Naive thymus-derived CD4-positive, alpha-beta T cell (primary cell): Measurements from ENCODE around the gene ZSCAN18. TPM values are rescaled to one million over a fixed set of nuclear protein-coding genes. Genes with fewer than 3 reads are reported as not detected.
A peak's percentile ranks its signal among the peaks of the same experiment; 100 is the strongest.

Source experiments
- ATAC-seq: fragments of 150-1000 bp; cut with Tn5 transposase; 2 replicates; pipeline ENCODE4 v1.10.0; 2021; ENCODE audit warnings: mild to moderate bottlenecking, moderate library complexity
- CTCF ChIA-PET: fragments of 350-600 bp; sonication (Branson Sonifier 250); formaldehyde crosslinking; loops from one replicate; lab custom pipeline; 2021; ENCODE audit warnings: antibody characterized with exemption; lab: Charles Lee
- POLR2A ChIA-PET: fragments of 350-600 bp; sonication (Branson Sonifier 250); formaldehyde crosslinking; loops from one replicate; lab custom pipeline; 2021; ENCODE audit warnings: antibody characterized with exemption, inconsistent platforms; lab: Charles Lee
- DNase-seq, 9 donors: peaks; one replicate each; pipeline versions ENCODE4 v3.0.0 to v3.0.0-alpha.2; 2020 to 2022; ENCODE audit warnings: mixed read lengths in 1 of 9
- H3K27ac ChIP-seq: one replicate; pipeline ENCODE4 v1.7.0; 2013; ENCODE audit warnings: mild to moderate bottlenecking, low read depth, low read length, moderate library complexity
- H3K27me3 ChIP-seq, 2 donors: one replicate each; pipeline ENCODE4 v1.7.0; 2013; ENCODE audit warnings: low read length in 2 of 2, mild to moderate bottlenecking in 2 of 2, moderate library complexity in 2 of 2; ENCODE audit not compliant: control insufficient read depth in 2 of 2, insufficient read depth in 2 of 2
- H3K36me3 ChIP-seq, 3 experiments: 1 replicate in 2 of 3; 2 replicates in 1 of 3; pipeline ENCODE4 v1.7.0; 2013; ENCODE audit warnings: low read length in 3 of 3, mild to moderate bottlenecking in 3 of 3, moderate library complexity in 1 of 3; ENCODE audit not compliant: insufficient read depth in 3 of 3, control insufficient read depth in 2 of 3
- H3K4me1 ChIP-seq, 2 donors: one replicate each; pipeline ENCODE4 v1.7.0; 2013; ENCODE audit warnings: low read length in 2 of 2, mild to moderate bottlenecking in 2 of 2, moderate library complexity in 1 of 2; ENCODE audit not compliant: control insufficient read depth in 2 of 2, insufficient read depth in 2 of 2
- H3K4me3 ChIP-seq: 2 replicates; pipeline ENCODE4 v1.7.0; 2013; ENCODE audit warnings: mild to moderate bottlenecking, low read length
- H3K9me3 ChIP-seq, 3 experiments: 1 replicate in 2 of 3; 2 replicates in 1 of 3; pipeline ENCODE4 v1.7.0; 2013; ENCODE audit warnings: low read length in 3 of 3; ENCODE audit not compliant: control insufficient read depth in 2 of 3
- H3K27ac Mint-ChIP-seq, 9 donors: one replicate each; pipeline ENCODE4 v1.8.0; 2020 to 2022; ENCODE audit warnings: mixed read lengths in 9 of 9, mild to moderate bottlenecking in 8 of 9, moderate library complexity in 5 of 9, inconsistent platforms in 2 of 9
- H3K27me3 Mint-ChIP-seq, 5 donors: one replicate each; pipeline ENCODE4 v1.8.0; 2021 to 2022; ENCODE audit warnings: mixed read lengths in 5 of 5, mild to moderate bottlenecking in 1 of 5
- H3K36me3 Mint-ChIP-seq, 5 donors: one replicate each; pipeline ENCODE4 v1.8.0; 2020 to 2022; ENCODE audit warnings: mixed read lengths in 5 of 5, mild to moderate bottlenecking in 3 of 5, inconsistent platforms in 1 of 5
- H3K4me1 Mint-ChIP-seq, 7 donors: one replicate each; pipeline ENCODE4 v1.8.0; 2020 to 2022; ENCODE audit warnings: mixed read lengths in 7 of 7, mild to moderate bottlenecking in 3 of 7, inconsistent platforms in 1 of 7
- H3K4me3 Mint-ChIP-seq, 10 donors: one replicate each; pipeline ENCODE4 v1.8.0; 2020 to 2022; ENCODE audit warnings: mild to moderate bottlenecking in 10 of 10, mixed read lengths in 10 of 10, moderate library complexity in 6 of 10, inconsistent platforms in 2 of 10
- H3K9me3 Mint-ChIP-seq, 11 donors: one replicate each; pipeline ENCODE4 v1.8.0; 2020 to 2022; ENCODE audit warnings: mixed read lengths in 11 of 11, mild to moderate bottlenecking in 4 of 11, inconsistent platforms in 1 of 11, moderate library complexity in 1 of 11
- intact Hi-C, 2 donors: fragments of 100-400 bp; cut with micrococcal nuclease; formaldehyde crosslinking; loops; one replicate each; pipeline ENCODE4 v1.15.1; 2023
- polyA plus RNA-seq, 2 donors: library from polyadenylated mRNA; unstranded; fragments of 300-500 nt; fragmentation: Illumina TruSeq; gene quantifications; one replicate each; pipeline ENCODE4 v1.2.3, GENCODE V29; 2021
- total RNA-seq, 6 experiments: library from RNA in 5 of 6; stranded (reverse) in 5 of 6; gene quantifications; 1 replicate in 5 of 6; 2 replicates in 1 of 6; pipeline ENCODE4 v1.2.3 and lab custom pipeline; 2021 to 2026

The ZSCAN18 gene
- total and polyA plus RNA-seq, 7 experiments from 2014 or later, result 8.2 to 100 (median 41.5) TPM

GRCh38 chr19:58079792-58080191 is 18.2 kb downstream of the ZSCAN18 start:
- intact Hi-C loops, result no loop called here
- H3K4me3 Mint-ChIP-seq, result no peak overlapping the region

DNA sequence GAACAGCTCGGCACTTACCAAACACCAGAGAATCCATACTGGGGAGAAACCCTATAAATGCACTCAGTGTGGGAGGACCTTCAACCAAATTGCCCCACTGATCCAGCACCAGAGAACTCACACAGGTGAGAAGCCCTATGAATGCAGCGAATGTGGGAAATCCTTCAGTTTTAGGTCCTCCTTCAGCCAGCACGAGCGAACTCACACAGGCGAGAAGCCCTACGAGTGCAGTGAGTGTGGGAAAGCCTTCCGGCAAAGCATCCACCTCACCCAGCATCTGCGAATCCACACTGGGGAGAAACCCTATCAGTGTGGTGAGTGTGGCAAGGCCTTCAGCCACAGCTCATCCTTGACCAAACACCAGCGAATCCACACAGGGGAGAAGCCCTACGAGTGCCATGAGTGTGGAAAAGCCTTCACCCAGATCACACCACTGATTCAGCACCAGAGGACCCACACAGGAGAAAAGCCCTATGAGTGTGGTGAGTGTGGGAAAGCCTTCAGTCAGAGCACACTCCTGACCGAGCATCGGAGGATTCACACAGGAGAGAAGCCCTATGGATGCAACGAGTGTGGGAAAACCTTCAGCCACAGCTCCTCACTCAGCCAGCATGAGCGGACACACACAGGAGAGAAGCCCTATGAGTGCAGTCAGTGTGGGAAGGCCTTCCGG is 30.7 kb downstream of the ZSCAN18 start:
- DNase-seq, result no peak
- no peaks in the 10 kb centered on the region for H3K27me3 ChIP-seq
- CTCF ChIA-PET, result no interaction called here
- intact Hi-C loops, result no loop called here
- peaks cover 4 to 87% (median 18%) of the 10 kb centered on the region in 3 experiments for H3K9me3 ChIP-seq
- Mint-ChIP-seq H3K4me3 (no peak overlapping the region), H3K27ac (no peak overlapping the region), H3K4me1 (no peaks in the 10 kb centered on the region), H3K36me3 (peaks cover 0 to 62% (median 45%) of the 10 kb centered on the region in 5 donors), H3K9me3 (peaks cover 18 to 99% (median 65%) of the 10 kb centered on the region in 11 donors), H3K27me3 (no peaks in the 10 kb centered on the region)
- no peak for ATAC-seq
- no peak overlapping the region for H3K27ac ChIP-seq
- H3K4me3 ChIP-seq, result no peak overlapping the region
- H3K4me1 ChIP-seq, result no peaks in the 10 kb centered on the region
- POLR2A ChIA-PET, result interaction anchor here (0.5 kb wide), 1 partner anchor 64 kb away, joined by 3 read pairs; no protein-coding TSS in a partner anchor
- H3K36me3 ChIP-seq, result peaks cover 0 to 31% (median 0%) of the 10 kb centered on the region in 3 experiments

More at GRCh38 chr19:58079792-58080191, 18.2 kb downstream of the ZSCAN18 start:
- DNase-seq (no peak), ATAC-seq (no peak)
- CTCF ChIA-PET, result no interaction called here
- no peaks in the 10 kb centered on the region for H3K27me3 ChIP-seq
- no peak overlapping the region for H3K27ac Mint-ChIP-seq
- H3K4me1 ChIP-seq, result no peaks in the 10 kb centered on the region
- no peak overlapping the region for H3K27ac ChIP-seq
- peaks cover 0 to 1% (median 0%) of the 10 kb centered on the region in 7 donors for H3K4me1 Mint-ChIP-seq
- no peaks in the 10 kb centered on the region for H3K27me3 Mint-ChIP-seq
- peaks cover 9 to 40% (median 16%) of the 10 kb centered on the region in 5 donors for H3K36me3 Mint-ChIP-seq
- H3K4me3 ChIP-seq, result no peak overlapping the region
- POLR2A ChIA-PET, result no interaction called here
- peaks cover 0 to 89% (median 56%) of the 10 kb centered on the region in 11 donors for H3K9me3 Mint-ChIP-seq
- H3K36me3 ChIP-seq, result peaks cover 0 to 16% (median 0%) of the 10 kb centered on the region in 3 experiments
- peaks cover 0 to 91% (median 10%) of the 10 kb centered on the region in 3 experiments for H3K9me3 ChIP-seq

DNA sequence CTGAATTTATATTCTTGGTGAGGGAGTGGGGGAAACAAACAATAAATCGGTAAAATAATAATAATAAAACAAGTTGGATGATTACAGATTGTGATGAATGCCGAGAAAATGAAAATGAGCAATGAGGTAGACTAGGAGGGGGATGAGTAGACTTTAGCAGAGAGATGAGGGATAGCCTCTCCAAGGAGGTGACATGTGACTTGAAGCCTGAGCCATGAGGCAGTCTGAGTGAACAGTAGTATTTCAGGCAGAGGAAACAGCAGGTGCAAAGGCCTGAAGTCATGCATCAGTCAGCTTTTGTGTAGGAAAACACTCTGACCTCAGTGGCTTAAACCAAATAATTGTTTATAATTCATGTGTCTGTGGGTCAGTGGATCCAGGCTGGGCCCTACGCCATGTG is 34.3 kb downstream of the ZSCAN18 start:
- H3K27me3 ChIP-seq, result no peaks in the 10 kb centered on the region
- Mint-ChIP-seq H3K27ac (no peak overlapping the region), H3K4me3 (no peak overlapping the region), H3K4me1 (peaks cover 0 to 8% (median 3%) of the 10 kb centered on the region in 7 donors), H3K27me3 (peaks cover 0 to 9% (median 3%) of the 10 kb centered on the region in 5 donors), H3K36me3 (peaks cover 3 to 60% (median 36%) of the 10 kb centered on the region in 5 donors), H3K9me3 (peaks cover 10 to 98% (median 63%) of the 10 kb centered on the region in 11 donors)
- ChIA-PET CTCF (no interaction called here), POLR2A (no interaction called here)
- intact Hi-C loops, result no loop called here
- H3K4me3 ChIP-seq, result no peak overlapping the region
- no peaks in the 10 kb centered on the region for H3K4me1 ChIP-seq
- H3K27ac ChIP-seq, result no peak overlapping the region
- ATAC-seq (no peak), DNase-seq (no peak)
- H3K9me3 ChIP-seq, result peaks cover 4 to 81% (median 18%) of the 10 kb centered on the region in 3 experiments
- H3K36me3 ChIP-seq, result peaks cover 0 to 31% (median 0%) of the 10 kb centered on the region in 3 experiments

- H3K27ac Mint-ChIP-seq, result no peak overlapping the region
These were observed 37.8 kb downstream of the ZSCAN18 start for GRCh38 chr19:58060231-58060630.

GRCh38 chr19:58059671-58060078 is 38.4 kb downstream of the ZSCAN18 start:
- ChIA-PET POLR2A (no interaction called here), CTCF (no interaction called here)
- Mint-ChIP-seq H3K4me3 (peak overlapping the region in 9 of 10 donors; percentile 17 to 86 (median 65)), H3K9me3 (peaks cover 17 to 95% (median 52%) of the 10 kb centered on the region in 11 donors), H3K4me1 (peaks cover 0 to 12% (median 6%) of the 10 kb centered on the region in 7 donors), H3K27me3 (peaks cover 2 to 26% (median 19%) of the 10 kb centered on the region in 5 donors), H3K36me3 (peaks cover 6 to 39% (median 31%) of the 10 kb centered on the region in 5 donors), H3K27ac (no peak overlapping the region)
- H3K36me3 ChIP-seq, result peaks cover 0 to 11% (median 0%) of the 10 kb centered on the region in 3 experiments
- peaks cover 0 to 81% (median 0%) of the 10 kb centered on the region in 3 experiments for H3K9me3 ChIP-seq
- no peak overlapping the region for H3K4me3 ChIP-seq
- peak in 1 of 9 donors; percentile 8 for DNase-seq
- intact Hi-C loops, result loop anchor here in 1 of 2 donors (1.0 kb wide), 1 partner anchor 57 kb away; the partner anchor contains the start of gene ZNF606
- no peaks in the 10 kb centered on the region for H3K4me1 ChIP-seq
- H3K27ac ChIP-seq, result peak overlapping the region; percentile 73
- no peak for ATAC-seq
- H3K27me3 ChIP-seq, result no peaks in the 10 kb centered on the region

More at GRCh38 chr19:58060231-58060630, 37.8 kb downstream of the ZSCAN18 start:
- intact Hi-C loops, result no loop called here
- Mint-ChIP-seq H3K27me3 (peaks cover 2 to 21% (median 17%) of the 10 kb centered on the region in 5 donors), H3K36me3 (peaks cover 6 to 42% (median 27%) of the 10 kb centered on the region in 5 donors), H3K4me1 (peaks cover 0 to 11% (median 6%) of the 10 kb centered on the region in 7 donors), H3K9me3 (peaks cover 17 to 95% (median 46%) of the 10 kb centered on the region in 11 donors), H3K4me3 (peak overlapping the region; percentile 17 to 86 (median 60))
- Histone ChIP-seq H3K9me3 (peaks cover 0 to 81% (median 0%) of the 10 kb centered on the region in 3 experiments), H3K27me3 (no peaks in the 10 kb centered on the region), H3K36me3 (peaks cover 0 to 16% (median 0%) of the 10 kb centered on the region in 3 experiments), H3K4me1 (no peaks in the 10 kb centered on the region), H3K27ac (no peak overlapping the region), H3K4me3 (no peak overlapping the region)
- DNase-seq (no peak), ATAC-seq (no peak)
- ChIA-PET CTCF (no interaction called here), POLR2A (interaction anchor here (0.9 kb wide), 1 partner anchor 58 kb away, joined by 3 read pairs; the partner anchor contains the start of gene ZNF606)

DNA sequence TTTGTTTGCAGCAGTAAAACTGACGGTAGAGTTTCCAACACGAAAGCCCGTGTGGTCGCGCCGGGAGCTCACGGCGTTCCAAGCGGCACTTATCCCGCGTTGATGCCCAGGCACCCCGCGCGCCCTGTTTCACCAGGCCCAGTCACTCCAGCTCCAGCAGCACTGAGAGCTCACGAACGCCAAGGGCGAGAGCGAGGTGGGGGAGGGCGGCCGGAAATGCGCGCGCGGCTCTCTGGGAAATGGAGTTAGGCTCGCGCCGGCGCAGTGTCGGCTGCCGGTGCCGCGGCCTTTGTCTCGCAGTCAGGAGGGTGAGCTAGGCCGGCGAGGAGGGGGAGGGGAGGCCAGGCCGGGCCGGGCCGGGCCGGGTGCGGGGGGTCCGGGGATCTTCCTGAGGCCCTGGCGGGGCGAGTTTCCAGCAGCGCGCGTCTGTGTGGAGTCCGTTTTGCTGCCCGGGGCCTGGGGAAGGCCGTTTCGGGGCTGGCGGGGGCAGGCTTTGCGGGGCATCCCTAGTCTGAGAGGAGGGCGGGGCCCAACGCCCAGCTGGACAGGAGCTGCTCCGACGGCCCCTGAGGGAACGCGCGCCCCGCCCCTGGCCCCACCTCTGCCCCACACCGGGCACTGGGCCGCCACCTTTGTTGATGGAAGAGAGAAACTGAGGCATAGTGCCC is 38.9 kb downstream of the ZSCAN18 start, which contains the start of gene ZNF135:
Gene ZNF135, plus strand, starts transcription at position 280 of the 668 bp plus-strand sequence. CDS start 721 bp downstream, outside the sequence.
- H3K4me1 ChIP-seq, result no peaks in the 10 kb centered on the region
- Mint-ChIP-seq H3K27ac (peak within 1 kb of the TSS in 6 of 9 donors; percentile 68 to 88 (median 82)), H3K36me3 (peaks cover 9 to 39% (median 32%) of the 10 kb centered on the region in 5 donors), H3K4me1 (peaks cover 0 to 12% (median 6%) of the 10 kb centered on the region in 7 donors), H3K9me3 (peaks cover 15 to 95% (median 56%) of the 10 kb centered on the region in 11 donors), H3K4me3 (peak within 1 kb of the TSS; percentile 33 to 91 (median 84)), H3K27me3 (peaks cover 2 to 29% (median 19%) of the 10 kb centered on the region in 5 donors)
- CTCF ChIA-PET, result no interaction called here
- H3K27me3 ChIP-seq, result no peaks in the 10 kb centered on the region
- H3K27ac ChIP-seq, result peak within 1 kb of the TSS; percentile 73
- ATAC-seq (peak; percentile 91), DNase-seq (peak in 8 of 9 donors; percentile 34 to 77 (median 57))
- POLR2A ChIA-PET, result interaction anchor here (0.6 to 0.9 kb wide), 2 partner anchors 56 to 332 kb away, joined by 4 to 7 read pairs; partner anchors contain the start of genes ZNF606 and ZNF671
- peak within 1 kb of the TSS; percentile 39 for H3K4me3 ChIP-seq
- intact Hi-C loops, result loop anchor here in 1 of 2 donors (1.0 kb wide), 1 partner anchor 57 kb away; the partner anchor contains the start of gene ZNF606
- H3K9me3 ChIP-seq, result peaks cover 0 to 83% (median 0%) of the 10 kb centered on the region in 3 experiments
- H3K36me3 ChIP-seq, result peaks cover 0 to 9% (median 0%) of the 10 kb centered on the region in 3 experiments
